Measurements from ENCODE around the gene AMN.
A peak's percentile ranks its signal among the peaks of the same experiment; 100 is the strongest.

The AMN gene

GRCh38 chr14:102927346-102927877 lies 4.9 kb downstream of the AMN start:
- DNase-seq (ENCODE audit: low read depth in 4 of 4, low spot score in 1 of 4): no peak

DNA sequence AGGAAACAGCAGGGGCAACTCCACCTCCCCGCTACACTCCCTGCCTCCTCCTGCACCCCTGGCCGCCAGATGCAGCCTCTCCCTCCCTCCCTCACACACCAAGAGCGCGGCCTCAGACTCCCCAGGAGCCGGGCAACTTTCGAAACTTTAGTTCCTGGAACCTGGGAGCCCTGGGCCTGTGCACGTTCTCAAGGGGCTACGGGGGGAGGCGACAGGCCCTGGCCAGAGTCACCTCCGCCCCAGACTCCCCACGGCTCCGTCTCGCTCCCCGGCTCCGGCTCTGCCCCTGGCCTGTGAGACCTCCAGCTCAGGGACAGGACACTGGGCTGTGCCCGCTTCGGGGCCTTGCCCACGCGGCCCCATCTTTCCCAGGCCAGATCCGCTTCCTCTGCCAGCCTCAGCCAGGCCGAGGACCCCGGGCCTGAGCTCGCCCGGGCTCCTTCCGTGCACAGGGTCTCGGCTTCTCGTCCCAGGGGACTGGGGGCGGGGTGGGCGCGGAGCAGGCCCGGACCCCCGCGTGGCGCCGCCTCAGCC lies 5.5 kb downstream of the AMN start:
- DNase-seq (ENCODE audit: low read depth in 4 of 4, low spot score in 1 of 4): no peak

DNA sequence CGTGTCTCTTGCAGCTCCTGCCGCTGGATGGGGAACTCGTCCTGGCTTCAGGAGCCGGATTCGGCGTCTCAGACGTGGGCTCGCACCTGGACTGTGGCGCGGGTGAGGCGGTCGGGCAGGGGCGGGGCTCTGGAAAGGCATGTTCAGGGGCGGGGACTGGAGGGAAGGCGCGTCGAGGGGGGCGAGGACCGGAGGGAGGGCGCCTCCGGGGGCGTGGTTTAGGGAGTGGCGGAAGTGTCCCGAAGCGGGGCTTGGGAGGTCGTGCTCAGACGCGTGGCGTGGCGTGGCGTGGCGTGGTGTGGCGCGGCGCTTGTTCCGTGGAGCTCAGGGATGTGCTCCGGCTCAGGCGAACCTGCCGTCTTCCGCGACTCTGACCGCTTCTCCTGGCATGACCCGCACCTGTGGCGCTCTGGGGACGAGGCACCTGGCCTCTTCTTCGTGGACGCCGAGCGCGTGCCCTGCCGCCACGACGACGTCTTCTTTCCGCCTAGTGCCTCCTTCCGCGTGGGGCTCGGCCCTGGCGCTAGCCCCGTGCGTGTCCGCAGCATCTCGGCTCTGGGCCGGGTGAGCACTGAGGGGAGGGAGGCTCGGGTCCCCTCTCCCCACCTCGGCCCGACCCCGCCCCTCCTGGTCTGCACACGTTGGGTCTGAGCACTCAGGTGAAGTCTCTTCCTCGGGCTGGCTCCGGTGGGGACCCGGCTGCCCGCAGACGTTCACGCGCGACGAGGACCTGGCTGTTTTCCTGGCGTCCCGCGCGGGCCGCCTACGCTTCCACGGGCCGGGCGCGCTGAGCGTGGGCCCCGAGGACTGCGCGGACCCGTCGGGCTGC lies 6.2 kb downstream of the AMN start:
- peak; percentile 32 to 54 (median 42) for DNase-seq (ENCODE audit: low read depth in 4 of 4, low spot score in 1 of 4)

DNA sequence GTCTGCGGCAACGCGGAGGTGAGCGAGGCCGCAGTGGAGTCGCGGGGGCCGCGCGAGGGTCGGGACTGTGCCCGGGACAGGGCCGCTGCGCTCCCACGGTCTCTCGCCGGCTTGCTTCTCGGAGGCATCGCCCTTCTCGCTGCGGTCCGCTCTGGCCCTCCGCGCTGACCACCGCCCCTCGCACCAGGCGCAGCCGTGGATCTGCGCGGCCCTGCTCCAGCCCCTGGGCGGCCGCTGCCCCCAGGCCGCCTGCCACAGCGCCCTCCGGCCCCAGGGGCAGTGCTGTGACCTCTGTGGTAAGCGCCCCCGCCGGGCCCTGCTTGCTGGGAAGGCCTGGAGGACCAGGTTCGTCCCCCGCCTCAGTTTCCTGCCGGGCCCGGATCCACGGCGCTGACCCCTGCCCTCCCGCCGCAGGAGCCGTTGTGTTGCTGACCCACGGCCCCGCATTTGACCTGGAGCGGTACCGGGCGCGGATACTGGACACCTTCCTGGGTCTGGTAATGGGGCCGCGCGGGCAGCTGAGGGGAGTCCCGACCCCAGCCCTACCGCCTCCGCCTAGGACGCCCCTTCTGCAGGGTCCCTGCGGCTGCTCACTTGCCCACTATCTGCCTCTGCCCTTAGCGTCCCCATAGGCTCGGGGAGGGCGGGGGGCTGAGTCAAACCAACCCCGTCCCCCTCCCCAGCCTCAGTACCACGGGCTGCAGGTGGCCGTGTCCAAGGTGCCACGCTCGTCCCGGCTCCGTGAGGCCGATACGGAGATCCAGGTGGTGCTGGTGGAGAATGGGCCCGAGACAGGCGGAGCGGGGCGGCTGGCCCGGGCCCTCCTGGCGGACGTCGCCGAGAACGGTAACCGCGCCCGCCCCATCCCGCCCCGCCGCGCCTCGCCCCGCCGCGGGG lies 7.0 kb downstream of the AMN start:
- no peak for DNase-seq (ENCODE audit: low read depth in 4 of 4, low spot score in 1 of 4)

GRCh38 chr14:102930138-102930752 lies 7.8 kb downstream of the AMN start:
- DNase-seq (ENCODE audit: low read depth in 4 of 4, low spot score in 1 of 4): no peak

DNA sequence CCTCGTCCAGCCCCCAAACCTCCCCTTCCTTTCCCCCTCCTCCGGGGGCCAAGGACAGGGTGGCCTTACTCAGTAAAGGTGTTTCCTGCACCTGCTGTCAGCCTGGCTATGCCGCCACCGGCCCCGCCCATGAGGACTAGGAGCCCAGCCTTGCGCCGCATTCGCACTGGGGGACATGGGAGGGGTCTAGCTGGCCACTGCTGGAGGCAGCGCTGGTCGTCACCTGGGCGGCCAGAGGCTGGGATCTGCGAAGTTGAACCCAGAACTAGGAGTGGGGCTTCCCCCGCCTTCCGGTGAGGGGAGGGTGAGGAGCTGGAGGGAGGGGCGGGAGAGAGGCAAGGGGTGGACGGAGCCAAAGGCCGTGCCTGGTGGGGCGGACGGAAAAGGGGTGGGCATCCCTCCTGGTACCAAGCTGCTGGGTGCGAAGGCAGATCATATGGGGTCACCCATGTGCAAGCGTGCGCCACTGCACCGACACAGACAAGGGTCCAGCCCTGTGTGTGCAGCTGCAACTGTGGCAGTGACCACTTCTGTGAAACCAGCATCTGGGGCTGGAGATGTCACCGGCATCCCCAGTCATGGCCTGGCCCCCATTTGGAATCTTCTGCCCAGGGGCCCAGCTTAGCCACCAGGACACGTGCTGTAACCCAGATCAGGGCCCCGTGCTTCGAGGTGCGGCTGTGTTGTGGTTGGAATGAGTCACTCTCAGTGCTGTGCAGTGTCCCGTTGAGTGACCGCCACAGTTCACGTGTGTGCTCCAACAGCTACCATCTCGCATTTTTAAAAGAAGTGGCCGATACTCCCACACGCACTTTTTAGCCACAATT lies 8.5 kb downstream of the AMN start:
- no peak for DNase-seq (ENCODE audit: low read depth in 4 of 4, low spot score in 1 of 4)

DNA sequence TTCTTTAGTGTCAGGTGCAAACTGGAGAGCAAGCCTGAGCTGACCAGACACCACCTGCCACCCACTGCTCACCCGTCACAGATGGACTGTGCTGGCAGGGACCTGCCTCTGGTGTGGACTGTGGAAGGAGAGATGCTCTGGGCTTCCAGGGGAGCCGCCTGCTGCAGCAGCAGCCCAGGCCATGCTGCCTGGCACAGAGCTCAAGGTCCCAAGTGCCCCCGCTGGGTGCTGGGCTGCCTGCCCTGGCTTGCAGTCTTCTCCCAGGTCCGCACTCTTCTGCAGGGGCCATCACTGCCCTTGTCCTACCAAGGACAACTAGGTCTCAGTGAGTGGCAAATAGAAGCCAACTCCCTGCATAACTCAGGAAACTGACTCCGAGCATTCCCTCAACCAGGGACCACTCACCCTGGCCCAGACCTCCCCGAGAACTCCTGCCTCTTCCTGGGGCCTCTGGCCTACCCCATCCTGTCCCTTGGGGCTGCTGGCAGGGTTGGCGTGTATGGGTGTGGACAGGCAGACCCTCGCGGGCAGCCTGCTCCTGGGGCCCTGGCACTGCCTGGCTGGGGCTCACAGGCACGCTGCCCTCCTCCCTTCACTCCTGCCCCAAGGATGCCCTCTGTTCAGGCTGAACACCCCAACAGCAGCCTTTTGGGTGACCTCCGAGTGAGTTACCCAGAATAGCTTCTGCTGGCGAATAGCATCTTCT lies 9.3 kb downstream of the AMN start:
- DNase-seq (ENCODE audit: low read depth in 4 of 4, low spot score in 1 of 4): no peak

DNA sequence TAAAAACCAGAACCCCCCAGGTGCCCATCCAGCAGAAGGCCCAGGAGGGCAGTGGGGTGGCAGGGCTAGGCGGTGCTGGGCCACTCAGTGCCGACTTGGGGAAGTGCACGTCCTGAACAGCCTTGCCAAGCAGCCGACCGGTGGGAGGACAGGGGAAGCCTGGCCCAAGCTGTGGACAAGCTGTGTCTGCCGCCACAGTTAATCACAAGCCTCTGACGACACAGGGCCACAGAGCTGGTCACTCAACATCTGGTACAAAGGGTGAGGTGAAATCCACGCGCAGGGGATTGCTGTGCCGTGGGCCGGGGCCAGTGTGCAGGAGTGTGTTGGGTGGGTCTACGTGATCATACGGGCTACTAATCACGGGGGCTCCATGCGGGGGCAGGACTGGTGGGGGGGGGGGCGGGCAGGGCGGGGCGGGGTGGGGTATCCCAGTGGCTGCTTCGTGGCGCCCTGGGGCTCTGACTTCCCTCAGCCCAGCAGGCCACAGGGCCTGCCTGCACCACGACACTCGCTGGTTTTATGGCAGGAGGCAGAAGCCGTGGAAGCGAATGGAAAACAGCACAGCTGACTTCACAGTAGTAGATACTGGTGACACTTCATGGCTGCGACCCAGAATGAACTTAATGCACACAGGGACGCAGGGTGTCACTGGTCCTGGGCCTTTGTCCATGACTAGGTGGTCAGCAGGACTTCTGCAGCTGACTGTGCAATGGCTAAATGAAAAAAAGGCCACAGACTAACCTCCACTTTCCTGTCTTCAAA lies 10.2 kb downstream of the AMN start:
- no peak for DNase-seq (ENCODE audit: low read depth in 4 of 4, low spot score in 1 of 4)

DNA sequence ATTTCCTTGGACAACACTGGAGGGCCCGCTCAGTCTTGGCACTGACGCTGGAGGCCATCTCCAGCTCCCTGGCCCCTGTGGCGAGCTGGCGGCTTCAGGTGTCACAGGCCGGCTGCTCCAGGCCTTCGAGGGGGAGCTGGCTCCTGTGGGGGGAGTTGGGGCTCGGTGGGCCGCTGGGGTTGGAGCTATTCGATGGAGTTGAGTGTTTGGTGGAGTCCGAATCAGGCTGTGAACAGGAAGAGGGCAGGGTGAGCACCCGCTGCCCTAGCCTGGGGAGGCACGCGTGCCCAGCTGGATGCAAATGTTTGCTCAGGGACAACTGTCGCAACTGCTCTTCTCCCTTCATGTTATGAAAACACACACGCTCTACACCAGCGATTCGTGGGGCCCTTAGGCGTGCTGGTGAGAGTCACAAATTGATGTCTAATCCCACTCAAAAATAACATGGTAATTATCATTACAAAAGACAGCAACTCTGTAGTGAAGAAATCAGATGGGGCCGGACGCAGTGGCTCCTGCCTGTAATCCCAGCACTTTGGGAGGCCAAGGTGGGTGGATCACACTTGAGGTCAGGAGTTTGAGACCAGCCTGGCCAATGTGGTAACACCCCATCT lies 11.3 kb downstream of the AMN start:
- DNase-seq (ENCODE audit: low read depth in 4 of 4, low spot score in 1 of 4): no peak

- DNase-seq (ENCODE audit: low read depth in 4 of 4, low spot score in 1 of 4): no peak
Observed at GRCh38 chr14:102935756-102936155, 13.3 kb downstream of the AMN start.

DNA sequence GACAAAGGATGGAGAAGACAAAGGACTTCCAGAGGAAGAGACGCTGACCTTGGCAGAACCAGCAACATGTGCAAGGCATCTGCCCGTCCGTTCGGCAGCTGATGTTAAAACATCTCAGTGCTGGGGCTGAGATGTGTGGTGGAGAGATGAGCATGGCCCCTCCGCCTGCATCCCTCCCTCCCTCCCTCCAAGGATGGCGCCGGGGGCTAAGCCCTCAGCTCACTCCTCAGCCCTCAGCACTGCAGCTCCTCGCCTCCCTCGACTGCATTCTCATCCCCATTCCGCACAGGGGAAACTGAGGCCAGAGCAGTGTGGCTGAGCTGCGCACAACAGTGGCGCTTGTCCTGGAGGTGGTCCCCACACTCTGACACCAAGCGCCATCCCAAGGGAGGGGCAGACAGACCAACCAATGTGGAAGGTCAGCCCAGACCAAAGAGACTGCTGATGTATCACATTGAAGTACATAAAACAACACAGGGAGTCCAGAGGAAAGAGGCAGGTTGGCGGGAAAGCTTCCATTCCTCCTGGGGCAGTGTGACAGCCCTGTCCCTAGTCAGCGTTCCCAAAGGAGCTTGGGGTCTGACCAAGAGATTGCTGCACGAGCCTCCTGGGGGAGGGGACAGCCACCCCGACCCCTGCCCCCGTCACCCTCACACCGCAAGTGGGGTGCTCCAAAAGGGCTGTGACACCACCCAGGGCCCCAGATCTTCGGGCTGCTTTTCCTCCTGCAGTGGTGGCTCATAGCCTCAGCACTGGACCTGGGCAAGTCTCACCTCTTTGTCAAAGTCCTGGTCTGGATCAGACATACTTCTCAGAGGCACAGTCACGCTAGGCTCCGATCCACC lies 15.1 kb downstream of the AMN start:
- no peak for DNase-seq (ENCODE audit: low read depth in 4 of 4, low spot score in 1 of 4)

- no peak for DNase-seq (ENCODE audit: low read depth in 4 of 4, low spot score in 1 of 4)
Observed at GRCh38 chr14:102938191-102938590, 15.7 kb downstream of the AMN start.

GRCh38 chr14:102939329-102939728 lies 16.9 kb downstream of the AMN start:
- no peak for DNase-seq (ENCODE audit: low read depth in 4 of 4, low spot score in 1 of 4)

GRCh38 chr14:102939820-102940561 lies 17.5 kb downstream of the AMN start:
- DNase-seq (ENCODE audit: low read depth in 4 of 4, low spot score in 1 of 4): no peak

DNA sequence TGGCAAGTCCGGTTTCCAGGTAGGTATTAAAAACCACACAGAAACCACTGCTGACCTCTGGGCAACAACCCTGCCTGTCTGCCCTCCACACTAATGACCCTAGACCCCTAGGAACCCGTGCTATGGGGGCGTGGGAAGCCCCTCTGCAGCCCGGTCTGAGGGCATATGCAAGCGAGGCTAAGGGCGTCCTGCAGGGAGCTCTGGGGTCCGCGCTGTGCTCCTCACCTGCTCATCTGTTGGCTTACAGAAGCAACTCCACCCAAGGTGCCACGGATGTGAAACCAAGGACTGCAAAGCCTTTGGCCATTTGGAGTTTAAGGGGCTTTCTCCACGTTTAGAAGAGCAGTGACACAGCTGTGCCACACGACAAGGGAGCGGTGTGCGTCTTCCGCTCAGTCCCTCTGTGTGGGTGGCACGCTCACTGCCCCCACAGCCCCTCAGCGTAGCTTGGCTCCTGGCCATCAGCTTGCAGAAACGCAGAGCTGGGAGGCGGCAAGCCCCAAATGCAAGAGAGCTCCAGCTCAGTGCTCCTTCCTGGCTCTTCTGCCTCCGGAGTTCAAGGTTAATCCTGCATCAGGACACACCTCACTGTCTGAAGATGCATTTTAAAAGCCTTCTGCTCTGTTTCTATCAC lies 18.4 kb downstream of the AMN start:
- no peak for DNase-seq (ENCODE audit: low read depth in 4 of 4, low spot score in 1 of 4)

DNA sequence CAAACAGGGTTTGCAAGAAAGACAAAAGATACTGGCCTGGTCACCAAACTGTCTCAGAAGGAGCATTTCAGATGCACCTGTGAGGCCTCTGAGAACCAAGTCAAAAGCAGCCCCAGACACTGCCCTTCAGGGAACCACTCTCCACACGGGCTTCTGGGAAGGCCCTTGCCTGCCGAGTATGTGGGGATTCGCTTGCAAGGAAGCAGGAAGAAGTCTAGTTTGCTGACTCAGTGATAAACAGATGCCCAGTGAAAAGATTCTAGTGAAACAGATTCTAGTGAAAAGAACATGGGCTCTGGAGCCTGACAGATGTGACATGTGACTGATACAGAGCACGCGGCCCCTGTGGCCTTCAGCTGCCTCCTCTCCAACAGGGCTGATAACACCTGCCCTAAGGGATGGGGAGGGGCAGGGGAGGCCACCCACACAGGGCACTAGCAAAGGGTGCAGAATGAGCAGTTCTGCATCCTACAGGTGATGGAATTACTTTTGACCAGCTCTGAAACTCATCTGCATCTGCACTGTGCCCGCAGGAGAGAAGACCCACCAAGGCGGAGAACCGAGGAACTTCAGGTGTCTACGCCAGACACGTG lies 19.1 kb downstream of the AMN start:
- DNase-seq (ENCODE audit: low read depth in 4 of 4, low spot score in 1 of 4): no peak
